Loucy (cell line): ENCODE data around the gene ANGPTL2.

Experiments
- CTCF ChIP-seq: fragments of 200-600 bp; sonication (generic); conservative IDR thresholded peaks from 2 replicates; pipeline ENCODE4 v1.5.1; 2014; ENCODE audit warnings: mild to moderate bottlenecking, antibody characterized with exemption, low read length
- EZH2phosphoT487 ChIP-seq: fragments of 200-600 bp; IDR thresholded peaks from 2 replicates; pipeline ENCODE4 v1.6.1; 2018; ENCODE audit warnings: antibody characterized with exemption, mild to moderate bottlenecking, moderate library complexity, borderline replicate concordance

DNA sequence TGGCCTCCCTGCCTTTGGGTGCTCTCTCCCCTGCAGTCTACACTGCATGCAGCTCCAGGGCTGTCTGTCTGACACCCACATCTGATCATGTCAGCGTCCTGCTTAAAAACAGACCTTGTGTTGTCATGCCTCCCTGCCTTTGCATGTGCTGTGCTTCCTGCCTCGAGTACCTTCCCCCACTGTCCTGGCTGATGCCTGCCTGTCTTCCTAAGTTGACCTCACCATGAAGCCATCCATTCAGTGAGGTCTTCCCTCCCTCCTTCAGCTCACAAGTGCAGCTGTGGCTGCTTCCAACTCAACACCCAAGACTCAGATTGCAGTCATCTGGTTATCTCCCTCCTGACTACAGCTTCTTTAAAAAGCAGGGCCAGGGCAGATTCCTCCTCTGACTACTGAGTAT lies 5.5 kb downstream of the ANGPTL2 start:
- no peak for TF ChIP-seq CTCF
- TF ChIP-seq EZH2phosphoT487 = no peak
